ENCODE data around the gene EEF1AKMT3.
"Not testable (repeated sequence)": the region's sequence is repeated elsewhere in the genome, so short reads cannot be mapped to it uniquely, and the experiment has no call there.

Gene EEF1AKMT3

GRCh38 chr12:57766464-57767304, 5.7 kb upstream of the EEF1AKMT3 start, which contains the start of gene CYP27B1:
CYP27B1 (minus strand) TSS chr12:57767078; CDS start chr12:57767041, 37 bp downstream.
- peak in 1 of 2 donors; percentile 5 for DNase-seq

GRCh38 chr12:57767305-57767698, 5.1 kb upstream of the EEF1AKMT3 start:
- no peak for DNase-seq

GRCh38 chr12:57767876-57768275, 4.5 kb upstream of the EEF1AKMT3 start:
- DNase-seq: no peak

GRCh38 chr12:57769594-57769993, 2.8 kb upstream of the EEF1AKMT3 start:
- DNase-seq: no peak

- no peak for DNase-seq
Measured at GRCh38 chr12:57770734-57771133, 1.7 kb upstream of the EEF1AKMT3 start.

- DNase-seq: peak; percentile 81 to 86
Measured at GRCh38 chr12:57771236-57771872, 1.1 kb upstream of the EEF1AKMT3 start.

- peak; percentile 87 to 88 for DNase-seq
Measured at GRCh38 chr12:57771873-57772428, 463 bp upstream of the EEF1AKMT3 start, which contains the start of gene METTL1. METTL1 (minus strand) TSS chr12:57772105; CDS start chr12:57772083, 22 bp downstream.

GRCh38 chr12:57774634-57775033, 2.2 kb downstream of the EEF1AKMT3 start:
- not testable (repeated sequence) for DNase-seq

GRCh38 chr12:57775044-57775443, 2.6 kb downstream of the EEF1AKMT3 start:
- DNase-seq: no peak

GRCh38 chr12:57775563-57776246, 3.3 kb downstream of the EEF1AKMT3 start:
- DNase-seq: no peak

GRCh38 chr12:57776247-57776587, 3.8 kb downstream of the EEF1AKMT3 start:
- no peak for DNase-seq

GRCh38 chr12:57777367-57777766, 5.0 kb downstream of the EEF1AKMT3 start:
- no peak for DNase-seq

- DNase-seq: no peak
Measured at GRCh38 chr12:57777911-57778310, 5.5 kb downstream of the EEF1AKMT3 start.

GRCh38 chr12:57779736-57780135, 7.3 kb downstream of the EEF1AKMT3 start:
- DNase-seq: no peak

- no peak for DNase-seq
Measured at GRCh38 chr12:57780284-57780897, 8.0 kb downstream of the EEF1AKMT3 start.

GRCh38 chr12:57781244-57781643, 8.8 kb downstream of the EEF1AKMT3 start:
- no peak for DNase-seq

GRCh38 chr12:57781801-57782200, 9.4 kb downstream of the EEF1AKMT3 start:
- no peak for DNase-seq

GRCh38 chr12:57782243-57782607, 9.8 kb downstream of the EEF1AKMT3 start:
- no peak for DNase-seq

- DNase-seq: peak; percentile 97 to 98
Measured at GRCh38 chr12:57782608-57783465, 10.4 kb downstream of the EEF1AKMT3 start, which contains the start of gene TSFM. TSFM (plus strand) TSS chr12:57782787; CDS start chr12:57782802, 15 bp downstream.

- DNase-seq: no peak
Measured at GRCh38 chr12:57783466-57783801, 11.0 kb downstream of the EEF1AKMT3 start.

- no peak for DNase-seq
Measured at GRCh38 chr12:57783861-57784260, 11.4 kb downstream of the EEF1AKMT3 start.

- DNase-seq: no peak
Measured at GRCh38 chr12:57793920-57794319, 21.5 kb downstream of the EEF1AKMT3 start.
